Gastrocnemius medialis (tissue), 4 donors: ENCODE measurements around the gene SSU72.

ENCODE experiments used
- POLR2A ChIP-seq, 2 donors: fragments of 450-650 bp; IDR thresholded peaks; one replicate each; pipeline ENCODE4 v1.6.1; 2017; ENCODE audit warnings: antibody characterized with exemption in 2 of 2, mild to moderate bottlenecking in 2 of 2, moderate library complexity in 2 of 2
- TF ChIP-seq, protein P1 (sequence below), 5 experiments: fragments of 450-650 bp in 3 of 5; fragments of 200-600 bp in 2 of 5; sonication (generic) in 2 of 5; IDR thresholded peaks in 4 of 5; conservative IDR thresholded peaks in 1 of 5; 1 replicate in 4 of 5; 2 replicates in 1 of 5; pipeline ENCODE4 v1.5.1; 2016 to 2019; ENCODE audit warnings: antibody characterized with exemption in 5 of 5, mild to moderate bottlenecking in 3 of 5, moderate library complexity in 3 of 5

DNA sequence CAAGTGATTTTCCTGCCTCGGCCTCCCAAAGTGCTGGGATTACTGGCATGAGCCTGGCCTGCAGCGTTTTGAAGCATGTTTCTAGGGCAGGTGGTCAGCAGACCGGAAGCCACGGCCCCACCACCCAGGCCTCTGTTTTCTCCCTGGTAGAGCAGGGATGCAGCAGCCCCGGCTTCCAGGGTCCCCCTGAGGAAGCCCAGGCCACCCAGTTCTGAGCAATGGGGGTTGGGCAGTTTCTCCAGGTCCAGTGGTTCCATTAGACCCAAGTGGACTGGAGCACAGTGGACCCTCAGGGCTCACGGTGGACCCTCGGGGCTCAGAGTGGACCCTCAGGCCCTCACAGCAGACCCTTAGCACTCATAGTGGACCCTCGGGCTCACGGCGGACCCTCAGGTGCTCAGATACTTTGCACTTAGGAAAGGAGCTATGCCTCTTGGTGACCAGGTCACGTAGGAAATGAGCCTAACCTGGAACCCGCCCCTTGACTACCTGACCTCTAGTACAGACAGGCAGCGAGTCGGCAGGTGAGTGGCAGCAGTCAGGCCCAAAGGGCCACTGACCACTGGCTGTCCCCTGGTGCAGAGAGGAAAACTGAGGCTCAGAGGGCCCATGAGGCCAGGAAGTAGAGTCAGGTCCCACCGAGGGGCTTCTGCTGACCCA, 29.8 kb upstream of the SSU72 start:
- TF ChIP-seq, protein P1, sequence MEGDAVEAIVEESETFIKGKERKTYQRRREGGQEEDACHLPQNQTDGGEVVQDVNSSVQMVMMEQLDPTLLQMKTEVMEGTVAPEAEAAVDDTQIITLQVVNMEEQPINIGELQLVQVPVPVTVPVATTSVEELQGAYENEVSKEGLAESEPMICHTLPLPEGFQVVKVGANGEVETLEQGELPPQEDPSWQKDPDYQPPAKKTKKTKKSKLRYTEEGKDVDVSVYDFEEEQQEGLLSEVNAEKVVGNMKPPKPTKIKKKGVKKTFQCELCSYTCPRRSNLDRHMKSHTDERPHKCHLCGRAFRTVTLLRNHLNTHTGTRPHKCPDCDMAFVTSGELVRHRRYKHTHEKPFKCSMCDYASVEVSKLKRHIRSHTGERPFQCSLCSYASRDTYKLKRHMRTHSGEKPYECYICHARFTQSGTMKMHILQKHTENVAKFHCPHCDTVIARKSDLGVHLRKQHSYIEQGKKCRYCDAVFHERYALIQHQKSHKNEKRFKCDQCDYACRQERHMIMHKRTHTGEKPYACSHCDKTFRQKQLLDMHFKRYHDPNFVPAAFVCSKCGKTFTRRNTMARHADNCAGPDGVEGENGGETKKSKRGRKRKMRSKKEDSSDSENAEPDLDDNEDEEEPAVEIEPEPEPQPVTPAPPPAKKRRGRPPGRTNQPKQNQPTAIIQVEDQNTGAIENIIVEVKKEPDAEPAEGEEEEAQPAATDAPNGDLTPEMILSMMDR (IDR thresholded peaks at IDR 0.05 in 4 of 5, conservative IDR thresholded peaks at IDR 0.05 in 1 of 5) = no peak
- no peak for TF ChIP-seq POLR2A (IDR thresholded peaks at IDR 0.05)
